SU-DHL-6 (cell line): Measurements from ENCODE around the gene RAX2.

Source experiments
- H2AFZ ChIP-seq: fragments of 200-600 bp; sonication (generic); 2 replicates; pipeline ENCODE4 v1.6.1; 2014; ENCODE audit warnings: low read depth, mild to moderate bottlenecking, moderate library complexity, mixed read lengths, antibody characterized with exemption, low read length; ENCODE audit not compliant: severe bottlenecking
- H3F3A ChIP-seq: fragments of 200-600 bp; shearing (Covaris generic); 2 replicates; pipeline ENCODE4 v1.6.0; 2016; ENCODE audit warnings: antibody characterized with exemption, mild to moderate bottlenecking; ENCODE audit not compliant: insufficient read depth
- H3K27ac ChIP-seq: fragments of 200-600 bp; sonication (generic); 2 replicates; pipeline ENCODE4 v1.5.1; 2016; ENCODE audit warnings: low read depth, mild to moderate bottlenecking, low read length, moderate library complexity, mixed read lengths
- H3K27me3 ChIP-seq: fragments of 200-600 bp; sonication (generic), shearing (Covaris generic); 2 replicates; pipeline ENCODE4 v1.6.0; 2014; ENCODE audit warnings: mild to moderate bottlenecking, low read length
- H3K36me3 ChIP-seq: fragments of 200-600 bp; sonication (generic); 2 replicates; pipeline ENCODE4 v1.6.1; 2014; ENCODE audit warnings: mild to moderate bottlenecking, low read length, mixed read lengths
- H3K4me2 ChIP-seq: fragments of 300-600, 200-600 bp; shearing (Covaris generic), sonication (generic); 2 replicates; pipeline ENCODE4 v1.6.0; 2014; ENCODE audit warnings: low read length, low read depth, mild to moderate bottlenecking; ENCODE audit not compliant: poor library complexity, severe bottlenecking
- H3K4me3 ChIP-seq: fragments of 200-600 bp; sonication (generic); 2 replicates; pipeline ENCODE4 v1.5.1; 2014; ENCODE audit warnings: antibody characterized with exemption, low read length, mild to moderate bottlenecking, mixed read lengths; ENCODE audit not compliant: insufficient read depth, poor library complexity, severe bottlenecking
- H3K79me2 ChIP-seq: fragments of 200-600 bp; sonication (generic); 2 replicates; pipeline ENCODE4 v1.6.1; 2014; ENCODE audit warnings: mild to moderate bottlenecking, low read length, moderate library complexity; ENCODE audit not compliant: insufficient read depth
- H3K9ac ChIP-seq: fragments of 200-600 bp; sonication (generic); 2 replicates; pipeline ENCODE4 v1.7.0; 2014; ENCODE audit warnings: mild to moderate bottlenecking, low read length
- H3K9me2 ChIP-seq: fragments of 200-600 bp; sonication (generic); replicated peaks from 2 replicates; pipeline ENCODE4 v1.6.1; 2014; ENCODE audit warnings: low read length; ENCODE audit not compliant: insufficient read depth
- H3K9me3 ChIP-seq: fragments of 200-600 bp; sonication (generic); 2 replicates; pipeline ENCODE4 v1.6.1; 2014; ENCODE audit warnings: low read length, mixed read lengths; ENCODE audit not compliant: insufficient read depth
- H4K20me1 ChIP-seq: fragments of 200-600 bp; sonication (generic); 2 replicates; pipeline ENCODE4 v1.6.1; 2014; ENCODE audit warnings: low read depth, mild to moderate bottlenecking, antibody characterized with exemption, low read length, moderate library complexity, mixed read lengths
- CTCF ChIP-seq: fragments of 200-600 bp; sonication (generic); IDR thresholded peaks from one replicate; pipeline ENCODE4 v1.5.1; 2017; ENCODE audit warnings: antibody characterized with exemption, mild to moderate bottlenecking, low read length, moderate library complexity; ENCODE audit not compliant: insufficient read depth, poor library complexity, severe bottlenecking
- EZH2phosphoT487 ChIP-seq: fragments of 200-600 bp; sonication (generic), shearing (Covaris generic); conservative IDR thresholded peaks from 2 replicates; pipeline ENCODE4 v1.6.1; 2018; ENCODE audit warnings: mild to moderate bottlenecking, antibody characterized with exemption, low read length, moderate library complexity, mixed read lengths

RAX2 gene

GRCh38 chr19:3730457-3730958, 41.5 kb downstream of the RAX2 start:
- no peaks in the 10 kb centered on the region for H3K9me3 ChIP-seq
- H3K9ac ChIP-seq: no peak overlapping the region
- no peaks in the 10 kb centered on the region for H3F3A ChIP-seq
- no peaks in the 10 kb centered on the region for H3K9me2 ChIP-seq
- H4K20me1 ChIP-seq: no peaks in the 10 kb centered on the region
- no peak overlapping the region for H3K4me3 ChIP-seq
- no peaks in the 10 kb centered on the region for H3K79me2 ChIP-seq
- H3K36me3 ChIP-seq: no peaks in the 10 kb centered on the region
- H3K4me2 ChIP-seq: no peak overlapping the region
- TF ChIP-seq EZH2phosphoT487 (no peak), CTCF (no peak)
- no peak overlapping the region for H3K27ac ChIP-seq
- no peak overlapping the region for H2AFZ ChIP-seq
- H3K27me3 ChIP-seq: no peaks in the 10 kb centered on the region

GRCh38 chr19:3725640-3726310, 46.3 kb downstream of the RAX2 start:
- H3K4me2 ChIP-seq: no peak overlapping the region
- no peaks in the 10 kb centered on the region for H3K27me3 ChIP-seq
- H3K27ac ChIP-seq: no peak overlapping the region

DNA sequence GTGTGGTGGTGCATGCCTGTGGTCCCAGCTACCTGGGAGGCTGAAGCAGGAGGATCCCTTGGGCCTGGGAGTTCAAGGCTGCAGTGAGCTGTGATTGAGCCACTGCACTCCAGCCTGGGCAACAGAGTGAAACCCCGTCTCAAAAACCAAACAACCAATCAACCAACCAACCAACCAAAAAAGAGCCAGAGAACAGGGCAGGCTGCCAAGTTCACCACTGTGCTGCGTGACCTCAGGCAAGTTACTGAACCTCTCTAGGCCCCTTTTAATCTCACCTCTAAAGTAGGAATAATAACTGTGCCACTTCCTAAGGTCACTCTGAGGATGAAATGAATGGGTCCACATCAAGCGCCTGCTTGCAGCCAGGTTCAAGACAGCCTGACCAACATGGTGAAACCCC, 46.9 kb downstream of the RAX2 start:
- TF ChIP-seq CTCF: no peak
- no peak for TF ChIP-seq EZH2phosphoT487
- Histone ChIP-seq H3K36me3 (no peaks in the 10 kb centered on the region), H3F3A (no peaks in the 10 kb centered on the region), H3K79me2 (no peaks in the 10 kb centered on the region), H3K4me2 (no peak overlapping the region), H3K4me3 (no peak overlapping the region), H3K27ac (no peak overlapping the region), H3K9ac (no peak overlapping the region), H4K20me1 (no peaks in the 10 kb centered on the region), H3K27me3 (no peaks in the 10 kb centered on the region), H2AFZ (no peak overlapping the region), H3K9me2 (no peaks in the 10 kb centered on the region), H3K9me3 (no peaks in the 10 kb centered on the region)

More at GRCh38 chr19:3725640-3726310, 46.3 kb downstream of the RAX2 start:
- Histone ChIP-seq H3K9me2 (no peaks in the 10 kb centered on the region), H4K20me1 (no peaks in the 10 kb centered on the region), H3K79me2 (no peaks in the 10 kb centered on the region), H3K4me3 (no peak overlapping the region), H3F3A (no peaks in the 10 kb centered on the region), H3K9me3 (no peaks in the 10 kb centered on the region), H3K36me3 (no peaks in the 10 kb centered on the region), H2AFZ (no peak overlapping the region), H3K9ac (no peak overlapping the region)
- no peak for TF ChIP-seq CTCF
- TF ChIP-seq EZH2phosphoT487: no peak
